GM12878 (cell line): ENCODE measurements around the gene LRRIQ1. TPM values are rescaled to one million over a fixed set of nuclear protein-coding genes. Genes with fewer than 3 reads are reported as not detected.

Source experiments
- ATAC-seq: fragments of 200-7000 bp; cut with Tn5 transposase; 3 replicates; pipeline ENCODE4 v1.9.1; 2020; ENCODE audit warnings: mild to moderate bottlenecking, moderate library complexity
- BruUV-seq: library from RNA; stranded (reverse); fragments of 400-500 nt; replicated peaks from 2 replicates; lab custom pipeline; 2021; lab: Mats Ljungman, UMichigan
- CTCF ChIA-PET: fragments of 300-600 bp; sonication (Branson Sonifier 250); formaldehyde crosslinking; extraction: SDS; loops from one replicate; lab custom pipeline; 2021; ENCODE audit warnings: inconsistent platforms; lab: Yijun Ruan, JAX
- POLR2A ChIA-PET: fragments of 350-600 bp; formaldehyde crosslinking; extraction: SDS; loops from one replicate; lab custom pipeline; 2021; ENCODE audit warnings: inconsistent platforms; lab: Charles Lee
- RAD21 ChIA-PET: fragments of 300-600 bp; sonication (Branson Sonifier 250); formaldehyde crosslinking; loops from one replicate; lab custom pipeline; 2023; ENCODE audit warnings: antibody characterized with exemption; ENCODE audit not compliant: unreplicated experiment; lab: Charles Lee
- SMC1A ChIA-PET: fragments of 300-600 bp; sonication (Branson Sonifier 250); formaldehyde crosslinking; loops from one replicate; lab custom pipeline; 2023; ENCODE audit not compliant: unreplicated experiment, uncharacterized antibody; lab: Charles Lee
- DNase-seq: peaks from one replicate; pipeline ENCODE4 v3.0.0-alpha.2; 2011; ENCODE audit warnings: low read depth, low spot score
- FAIRE-seq: peaks from 3 replicates; lab custom pipeline; 2011; peaks lifted over from hg19 to GRCh38; lab: Jason Lieb, UNC
- H2AFZ ChIP-seq: 2 replicates; pipeline ENCODE4 v1.6.0; 2011; ENCODE audit warnings: low read depth, low read length, control low read depth; ENCODE audit not compliant: control insufficient read depth
- H3K27ac ChIP-seq: 2 replicates; pipeline ENCODE4 v1.5.1; 2011; ENCODE audit warnings: control low read depth; ENCODE audit not compliant: control insufficient read depth, insufficient read depth
- H3K27me3 ChIP-seq, 2 experiments: replicated peaks in 1 of 2; 2 replicates each; pipeline versions ENCODE4 v1.6.0 to v1.6.1; 2011; ENCODE audit warnings: low read length in 1 of 2; ENCODE audit not compliant: control insufficient read depth in 2 of 2, insufficient read depth in 2 of 2
- H3K36me3 ChIP-seq, 2 experiments: 2 replicates each; pipeline ENCODE4 v1.5.1; 2011; ENCODE audit warnings: low read length in 1 of 2; ENCODE audit not compliant: control insufficient read depth in 2 of 2, insufficient read depth in 2 of 2
- H3K4me1 ChIP-seq: 2 replicates; pipeline ENCODE4 v1.6.1; 2011; ENCODE audit warnings: mild to moderate bottlenecking, low read length, moderate library complexity, mixed read lengths; ENCODE audit not compliant: control insufficient read depth, insufficient read depth
- H3K4me2 ChIP-seq: 2 replicates; pipeline ENCODE4 v1.6.0; 2011; ENCODE audit warnings: control low read depth; ENCODE audit not compliant: control insufficient read depth, insufficient read depth
- H3K4me3 ChIP-seq: fragments of 200-600 bp; sonication (generic); 2 replicates; pipeline ENCODE4 v1.5.1; 2016
- H3K79me2 ChIP-seq: 2 replicates; pipeline ENCODE4 v1.6.0; 2011; ENCODE audit warnings: low read length; ENCODE audit not compliant: control insufficient read depth, insufficient read depth
- H3K9ac ChIP-seq: 2 replicates; pipeline ENCODE4 v1.8.0; 2011; ENCODE audit warnings: low read length, control low read depth, mixed read lengths; ENCODE audit not compliant: control insufficient read depth, insufficient read depth
- H3K9me3 ChIP-seq: replicated peaks from 3 replicates; pipeline ENCODE4 v1.5.1; 2011; ENCODE audit warnings: mild to moderate bottlenecking, low read length; ENCODE audit not compliant: control insufficient read depth, insufficient read depth
- H4K20me1 ChIP-seq: 2 replicates; pipeline ENCODE4 v1.6.0; 2011; ENCODE audit not compliant: control insufficient read depth, insufficient read depth
- CBX3 ChIP-seq: fragments of 200-600 bp; sonication (generic); IDR thresholded peaks from 2 replicates; pipeline ENCODE4 v1.6.1; 2016; ENCODE audit warnings: low read depth, borderline replicate concordance
- ELK1 ChIP-seq: IDR thresholded peaks from 2 replicates; pipeline ENCODE4 v1.6.1; 2012; ENCODE audit warnings: low read depth, low read length, improper control_type of control experiment
- EP300 ChIP-seq, 2 experiments: fragments of 150-350 bp in 1 of 2; IDR thresholded peaks; 2 replicates each; pipeline ENCODE4 v1.6.1; 2011 to 2012; ENCODE audit warnings: low read depth in 2 of 2, low read length in 2 of 2, borderline replicate concordance in 1 of 2, improper control_type of control experiment in 1 of 2, inconsistent platforms in 1 of 2; ENCODE audit not compliant: control insufficient read depth in 1 of 2
- KLF5 ChIP-seq: fragments of 450-650 bp; IDR thresholded peaks from 2 replicates; pipeline ENCODE4 v1.6.1; 2014; ENCODE audit warnings: mild to moderate bottlenecking; ENCODE audit not compliant: partially characterized antibody
- NKRF ChIP-seq: fragments of 450-650 bp; conservative IDR thresholded peaks from 2 replicates; pipeline ENCODE4 v1.6.1; 2017; ENCODE audit warnings: mild to moderate bottlenecking, moderate library complexity
- PBX3 ChIP-seq: IDR thresholded peaks from 2 replicates; pipeline ENCODE4 v1.6.1; 2011; ENCODE audit warnings: mild to moderate bottlenecking, low read depth, low read length, moderate library complexity; ENCODE audit not compliant: insufficient replicate concordance
- SIN3A ChIP-seq: IDR thresholded peaks from 2 replicates; pipeline ENCODE4 v1.6.1; 2012; ENCODE audit warnings: low read depth, low read length, improper control_type of control experiment
- SMAD1 ChIP-seq: fragments of 450-650 bp; IDR thresholded peaks from 2 replicates; pipeline ENCODE4 v1.6.1; 2018; ENCODE audit warnings: mild to moderate bottlenecking, low read depth; ENCODE audit not compliant: partially characterized antibody
- SMARCA5 ChIP-seq: fragments of 450-650 bp; IDR thresholded peaks from 2 replicates; pipeline ENCODE4 v1.6.1; 2017; ENCODE audit warnings: mild to moderate bottlenecking
- WGBS: methylation state at CpG from one replicate; pipeline ENCODE4 v1.1.6; 2016; ENCODE audit warnings: low lambda C conversion rate; ENCODE audit not compliant: insufficient replicate concordance, insufficient coverage; ENCODE audit errors: missing lambda C conversion rate; 5-methylcytosine and 5-hydroxymethylcytosine counted together
- in situ Hi-C: fragments of 300-500 bp; cut with MboI; formaldehyde crosslinking; loops from 9 replicates; pipeline ENCODE4 v1.14.3; 2018; ENCODE audit warnings: mixed read lengths
- intact Hi-C: fragments of 100-400 bp; cut with micrococcal nuclease; formaldehyde crosslinking; loops from one replicate; pipeline ENCODE4 v1.14.2; 2022; ENCODE audit not compliant: unreplicated experiment
- polyA plus RNA-seq, 11 experiments: library from polyadenylated mRNA; depleted of rRNA in 4 of 11; unstranded in 6 of 11; stranded (reverse) in 5 of 11; fragments of >200 nt; fragmentation: Nextera tagmentation in 4 of 11; fragmentation: Illumina TruSeq in 1 of 11; extraction: Ambion mirVana in 4 of 11; extraction: Trizol in 1 of 11; gene quantifications; 1 replicate in 1 of 11; 2 replicates in 10 of 11; pipeline versions ENCODE4 v1.2.1 to v1.2.3, GENCODE V29; 2011 to 2016; ENCODE audit warnings: inconsistent platforms in 2 of 11, missing spikeins in 2 of 11, low read depth in 1 of 11
- total RNA-seq, 4 experiments: library from RNA; depleted of rRNA in 3 of 4; stranded (reverse); fragments of >200 nt in 3 of 4; fragmentation: Illumina TruSeq in 1 of 4; extraction: Trizol in 1 of 4; gene quantifications; 2 replicates each; pipeline versions ENCODE4 v1.2.1 to v1.2.3, GENCODE V29; 2013 to 2021

Gene LRRIQ1
- total and polyA plus RNA-seq, 10 of the 15 experiments (the other 5 are each of a cell fraction or from before 2014, with no cell fraction given), result 0.14 to 0.45 (median 0.37) TPM; not detected in 4

GRCh38 chr12:85179680-85180270 lies 143.6 kb downstream of the LRRIQ1 start:
- Histone ChIP-seq H3K4me3 (no peak overlapping the region), H3K27me3 (no peaks in the 10 kb centered on the region), H3K4me2 (no peak overlapping the region), H3K9ac (no peak overlapping the region), H2AFZ (no peak overlapping the region), H3K79me2 (no peaks in the 10 kb centered on the region), H4K20me1 (no peaks in the 10 kb centered on the region), H3K36me3 (no peaks in the 10 kb centered on the region), H3K27ac (no peak overlapping the region), H3K4me1 (no peaks in the 10 kb centered on the region), H3K9me3 (no peaks in the 10 kb centered on the region)
- in situ Hi-C loops (no loop called here), intact Hi-C loops (no loop called here)
- no peak for TF ChIP-seq ELK1
- TF ChIP-seq SMARCA5, result no peak
- no peak for TF ChIP-seq KLF5
- no peak for TF ChIP-seq SMAD1
- TF ChIP-seq NKRF, result no peak
- TF ChIP-seq CBX3, result no peak
- TF ChIP-seq SIN3A, result no peak
- TF ChIP-seq PBX3, result no peak
- TF ChIP-seq EP300 (IDR thresholded peaks at IDR 0.05; ENCODE audit: borderline replicate concordance in 1 of 2, control insufficient read depth in 1 of 2, low read depth in 2 of 2, low read length in 2 of 2), result no peak
- ChIA-PET CTCF (interaction anchor here (0.6 kb wide), 1 partner anchor 97 kb away, joined by 3 read pairs; no protein-coding TSS in a partner anchor), POLR2A (no interaction called here), SMC1A (interaction anchor here (1.3 kb wide), 1 partner anchor 8 kb away, joined by 4 read pairs; no protein-coding TSS in a partner anchor), RAD21 (no interaction called here)
- ATAC-seq (no peak), DNase-seq (no peak), FAIRE-seq (no peak)
- no TSS peak for BruUV-seq
- WGBS, result 2% methylated on average over 2 of the region's 2 CpGs
